Measurements from ENCODE around the gene FBLN1. TPM values are rescaled to one million over a fixed set of nuclear protein-coding genes. Genes with fewer than 3 reads are reported as not detected.
A peak's percentile ranks its signal among the peaks of the same experiment; 100 is the strongest.

Gene FBLN1
- total and polyA plus RNA-seq, 2 experiments from 2014 or later: 137 to 304 TPM

DNA sequence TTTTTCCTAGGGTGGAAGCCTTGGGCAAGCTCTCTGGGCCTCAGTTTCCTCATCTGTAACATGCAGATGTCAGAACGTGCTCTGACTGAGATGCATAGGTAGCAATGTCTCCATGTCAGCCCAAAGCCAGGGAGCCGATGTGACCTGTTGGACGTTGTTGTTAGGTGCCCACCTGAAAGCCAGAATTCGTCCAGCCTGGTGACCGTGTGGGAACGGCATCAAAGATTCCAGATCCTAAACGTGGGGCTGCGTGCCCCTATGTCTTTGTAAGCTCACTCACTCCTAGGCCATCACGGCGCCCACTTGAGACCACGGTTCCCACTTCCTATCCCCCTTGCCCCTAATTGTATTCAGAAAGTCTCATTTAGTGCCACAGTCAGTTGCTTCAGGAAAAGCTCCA, 48.2 kb downstream of the FBLN1 start:
- DNase-seq: no peak
- Histone ChIP-seq H3K79me2 (ENCODE audit: insufficient read depth) (no peaks in the 10 kb centered on the region), H3K36me3 (ENCODE audit: low read depth) (peaks cover 16% of the 10 kb centered on the region), H3K27ac (no peak overlapping the region), H3K27me3 (replicated peaks; ENCODE audit: insufficient read depth) (no peaks in the 10 kb centered on the region), H4K20me1 (ENCODE audit: insufficient read depth) (no peaks in the 10 kb centered on the region), H3K4me3 (no peak overlapping the region), H3K9me3 (ENCODE audit: low read depth) (no peaks in the 10 kb centered on the region), H3K9me2 (ENCODE audit: insufficient read depth) (no peaks in the 10 kb centered on the region), H3K4me2 (ENCODE audit: unreplicated experiment) (no peak overlapping the region), H2AFZ (no peak overlapping the region), H3K9ac (no peak overlapping the region), H3F3A (ENCODE audit: insufficient read depth) (peaks cover 49% of the 10 kb centered on the region), H3K4me1 (ENCODE audit: insufficient read depth) (peaks cover 45% of the 10 kb centered on the region)
- in situ Hi-C loops (cut with MboI): loop anchor here (5.0 to 10.0 kb wide), 2 partner anchors 104 to 276 kb away; no protein-coding TSS in a partner anchor
- no peak for TF ChIP-seq EZH2 (IDR thresholded peaks at IDR 0.05; ENCODE audit: insufficient read depth, poor library complexity, severe bottlenecking)
- no peak for TF ChIP-seq EZH2phosphoT487 (IDR thresholded peaks at IDR 0.05; ENCODE audit: insufficient read depth, low read depth)
- 80 to 87% methylated on average over 11 of the region's 11 CpGs for WGBS, 2 experiments (ENCODE audit: low coverage in 1 of 2, low lambda C conversion rate in 2 of 2, missing lambda C conversion rate in 2 of 2)

DNA sequence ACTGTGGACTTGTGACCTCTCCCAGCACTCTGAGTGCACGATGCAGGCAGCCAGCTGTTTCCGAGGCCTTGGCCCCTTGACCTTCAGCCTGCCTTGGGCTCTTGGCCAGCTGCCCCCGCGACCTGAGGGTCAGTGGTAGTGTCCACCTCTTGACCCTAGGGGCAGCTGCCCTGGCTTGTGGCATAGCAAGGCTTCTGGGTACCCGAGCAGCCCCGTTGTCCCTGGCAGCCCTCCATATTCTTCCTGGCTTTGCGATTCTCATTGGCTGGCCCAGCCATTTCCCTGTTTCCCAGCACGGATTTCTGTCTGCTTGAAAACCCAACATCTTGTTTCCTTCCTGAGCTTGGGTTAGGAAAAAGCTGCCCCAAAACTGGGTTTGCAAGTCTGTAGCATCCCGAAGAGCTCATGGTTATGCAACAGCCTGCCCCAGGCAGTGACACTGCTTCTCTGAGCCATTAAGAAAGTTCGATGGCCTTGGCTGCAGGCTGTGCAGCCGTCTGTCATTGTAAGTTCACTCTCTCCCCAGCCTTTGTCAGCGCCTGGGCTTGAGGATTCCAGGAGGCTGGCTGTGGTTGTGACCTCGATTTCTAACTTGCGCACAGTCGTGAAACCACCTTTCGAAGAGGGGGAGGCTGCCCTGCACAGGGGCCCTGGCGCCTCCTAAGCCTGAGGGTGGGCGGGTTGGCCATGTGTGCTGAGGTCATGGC, 48.8 kb downstream of the FBLN1 start:
- H3K9me3 ChIP-seq (ENCODE audit: low read depth): no peaks in the 10 kb centered on the region
- peaks cover 45% of the 10 kb centered on the region for H3K4me1 ChIP-seq (ENCODE audit: insufficient read depth)
- DNase-seq: peak; percentile 39
- TF ChIP-seq EZH2phosphoT487 (IDR thresholded peaks at IDR 0.05; ENCODE audit: insufficient read depth, low read depth) (no peak), EZH2 (IDR thresholded peaks at IDR 0.05; ENCODE audit: insufficient read depth, poor library complexity, severe bottlenecking) (no peak)
- in situ Hi-C loops (cut with MboI): loop anchor here (5.0 to 10.0 kb wide), 2 partner anchors 104 to 277 kb away; no protein-coding TSS in a partner anchor
- H3K9ac ChIP-seq: no peak overlapping the region
- peaks cover 49% of the 10 kb centered on the region for H3F3A ChIP-seq (ENCODE audit: insufficient read depth)
- peaks cover 16% of the 10 kb centered on the region for H3K36me3 ChIP-seq (ENCODE audit: low read depth)
- WGBS, 2 experiments (ENCODE audit: low coverage in 1 of 2, low lambda C conversion rate in 2 of 2, missing lambda C conversion rate in 2 of 2): 60 to 64% methylated on average over 18 of the region's 18 CpGs
- H2AFZ ChIP-seq: no peak overlapping the region
- H3K4me3 ChIP-seq: no peak overlapping the region
- H4K20me1 ChIP-seq (ENCODE audit: insufficient read depth): no peaks in the 10 kb centered on the region
- no peaks in the 10 kb centered on the region for H3K9me2 ChIP-seq (ENCODE audit: insufficient read depth)
- no peaks in the 10 kb centered on the region for H3K27me3 ChIP-seq (replicated peaks; ENCODE audit: insufficient read depth)
- no peak overlapping the region for H3K27ac ChIP-seq
- no peak overlapping the region for H3K4me2 ChIP-seq (ENCODE audit: unreplicated experiment)
- no peaks in the 10 kb centered on the region for H3K79me2 ChIP-seq (ENCODE audit: insufficient read depth)

DNA sequence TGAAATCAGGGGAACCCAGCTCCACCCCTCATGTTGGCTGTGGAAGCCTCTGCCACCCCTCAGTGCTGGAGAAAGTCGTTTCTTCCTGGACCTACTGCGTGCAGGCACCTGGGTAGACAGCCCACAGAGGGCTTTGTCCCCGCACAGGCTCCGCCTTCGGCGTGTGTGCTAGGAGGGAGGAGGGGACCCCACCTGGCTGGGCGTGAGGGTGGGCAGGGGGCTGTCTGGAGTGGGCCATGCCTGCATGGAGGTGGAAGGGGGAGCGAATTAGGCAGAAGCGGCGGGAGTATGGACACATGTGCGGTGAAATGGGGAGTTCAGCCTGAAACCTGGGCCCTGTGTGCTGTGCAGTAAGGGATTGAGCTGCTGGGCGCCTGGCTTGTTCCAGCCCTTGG, 49.3 kb downstream of the FBLN1 start:
- peaks cover 16% of the 10 kb centered on the region for H3K36me3 ChIP-seq (ENCODE audit: low read depth)
- H3K27ac ChIP-seq: no peak overlapping the region
- H3K27me3 ChIP-seq (replicated peaks; ENCODE audit: insufficient read depth): no peaks in the 10 kb centered on the region
- 73 to 74% methylated on average over 10 to 11 of the region's 12 CpGs for WGBS, 2 experiments (ENCODE audit: low coverage in 1 of 2, low lambda C conversion rate in 2 of 2, missing lambda C conversion rate in 2 of 2)
- H3K4me1 ChIP-seq (ENCODE audit: insufficient read depth): peaks cover 45% of the 10 kb centered on the region
- H3K4me3 ChIP-seq: no peak overlapping the region
- no peaks in the 10 kb centered on the region for H4K20me1 ChIP-seq (ENCODE audit: insufficient read depth)
- H3K9me3 ChIP-seq (ENCODE audit: low read depth): no peaks in the 10 kb centered on the region
- peaks cover 49% of the 10 kb centered on the region for H3F3A ChIP-seq (ENCODE audit: insufficient read depth)
- no peaks in the 10 kb centered on the region for H3K79me2 ChIP-seq (ENCODE audit: insufficient read depth)
- H2AFZ ChIP-seq: no peak overlapping the region
- no peak overlapping the region for H3K9ac ChIP-seq
- TF ChIP-seq EZH2phosphoT487 (IDR thresholded peaks at IDR 0.05; ENCODE audit: insufficient read depth, low read depth) (no peak), EZH2 (IDR thresholded peaks at IDR 0.05; ENCODE audit: insufficient read depth, poor library complexity, severe bottlenecking) (no peak)
- DNase-seq: no peak
- H3K9me2 ChIP-seq (ENCODE audit: insufficient read depth): no peaks in the 10 kb centered on the region
- H3K4me2 ChIP-seq (ENCODE audit: unreplicated experiment): no peak overlapping the region
- in situ Hi-C loops (cut with MboI): loop anchor here (5.0 to 10.0 kb wide), 2 partner anchors 105 to 277 kb away; no protein-coding TSS in a partner anchor

DNA sequence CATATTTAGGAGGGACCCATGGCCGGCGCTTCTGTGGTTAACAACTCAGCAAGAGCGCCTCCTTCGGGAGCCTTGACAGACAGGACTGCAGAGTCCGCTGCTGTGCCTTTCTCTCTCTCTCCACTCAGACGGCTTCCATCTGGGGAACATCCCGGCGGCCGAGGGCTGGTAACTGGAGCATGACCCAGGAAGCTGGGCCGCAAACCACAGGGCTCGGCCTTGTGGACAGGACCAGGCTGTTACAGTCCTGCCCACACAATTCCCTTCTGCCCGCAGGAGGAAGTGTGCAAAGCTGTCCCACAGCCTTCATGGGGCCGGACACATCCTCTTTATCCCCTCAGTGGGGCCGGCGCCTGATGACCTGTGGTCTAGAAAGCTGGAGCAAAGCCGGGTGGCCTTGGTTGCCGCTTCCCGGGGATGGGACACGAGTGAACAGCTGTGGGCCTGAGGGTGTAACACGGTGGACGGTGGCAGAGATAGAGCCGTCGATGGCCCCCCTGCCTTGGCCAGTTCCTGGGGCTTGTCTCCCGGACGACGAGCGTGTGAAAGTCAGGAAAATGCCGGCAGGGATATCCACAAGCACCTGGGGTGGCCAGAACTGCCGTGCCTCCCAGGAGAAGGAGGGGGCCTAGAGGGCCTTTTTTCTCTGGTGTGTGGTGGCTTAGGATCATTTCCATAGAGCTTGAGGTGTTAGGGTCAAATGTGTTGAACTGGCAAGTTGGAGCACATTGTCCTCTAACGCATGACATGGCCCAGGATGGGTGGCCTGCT, 50.1 kb downstream of the FBLN1 start:
- H4K20me1 ChIP-seq (ENCODE audit: insufficient read depth): no peaks in the 10 kb centered on the region
- peak; percentile 90 for DNase-seq
- peak overlapping the region; percentile 34; the same call in 1 of the 2 replicates for H3K9ac ChIP-seq
- peak overlapping the region; percentile 70 for H3K27ac ChIP-seq
- H3K4me1 ChIP-seq (ENCODE audit: insufficient read depth): peaks cover 45% of the 10 kb centered on the region
- peaks cover 46% of the 10 kb centered on the region for H3F3A ChIP-seq (ENCODE audit: insufficient read depth)
- WGBS, 2 experiments (ENCODE audit: low coverage in 1 of 2, low lambda C conversion rate in 2 of 2, missing lambda C conversion rate in 2 of 2): 17 to 20% methylated on average over 29 to 30 of the region's 30 CpGs
- no peak overlapping the region for H2AFZ ChIP-seq
- no peak overlapping the region for H3K4me3 ChIP-seq
- H3K9me3 ChIP-seq (ENCODE audit: low read depth): no peaks in the 10 kb centered on the region
- no peaks in the 10 kb centered on the region for H3K27me3 ChIP-seq (replicated peaks; ENCODE audit: insufficient read depth)
- in situ Hi-C loops (cut with MboI): loop anchor here (5.0 to 10.0 kb wide), 2 partner anchors 105 to 278 kb away; no protein-coding TSS in a partner anchor
- H3K79me2 ChIP-seq (ENCODE audit: insufficient read depth): no peaks in the 10 kb centered on the region
- no peaks in the 10 kb centered on the region for H3K9me2 ChIP-seq (ENCODE audit: insufficient read depth)
- H3K4me2 ChIP-seq (ENCODE audit: unreplicated experiment): peak overlapping the region; percentile 12
- H3K36me3 ChIP-seq (ENCODE audit: low read depth): peaks cover 16% of the 10 kb centered on the region
- TF ChIP-seq EZH2phosphoT487 (IDR thresholded peaks at IDR 0.05; ENCODE audit: insufficient read depth, low read depth) (no peak), EZH2 (IDR thresholded peaks at IDR 0.05; ENCODE audit: insufficient read depth, poor library complexity, severe bottlenecking) (no peak)

Data from GM23248 (cell line).